PC-9 (cell line): ENCODE data around the gene MYO10. TPM values are rescaled to one million over a fixed set of nuclear protein-coding genes. Genes with fewer than 3 reads are reported as not detected.

Experiments used
- BruUV-seq: library from RNA; stranded (reverse); fragments of 400-500 nt; replicated peaks from 2 replicates; lab custom pipeline; 2021; lab: Mats Ljungman, UMichigan
- CTCF ChIA-PET: fragments of 300-600 bp; sonication (Branson Sonifier 250); formaldehyde crosslinking; loops from one replicate; lab custom pipeline; 2022; ENCODE audit warnings: antibody characterized with exemption; lab: Charles Lee
- POLR2A ChIA-PET: fragments of 300-600 bp; sonication (Branson Sonifier 250); formaldehyde crosslinking; loops from one replicate; lab custom pipeline; 2022; ENCODE audit warnings: antibody characterized with exemption; ENCODE audit not compliant: unreplicated experiment; lab: Charles Lee
- DNase-seq, 2 experiments: peaks; one replicate each; pipeline versions ENCODE4 v3.0.0 to v3.0.0-alpha.2; 2015 to 2022; ENCODE audit warnings: mixed read lengths in 1 of 2
- H2AFZ ChIP-seq: fragments of 200-600 bp; sonication (generic); 2 replicates; pipeline ENCODE4 v1.8.1; 2017; ENCODE audit warnings: antibody characterized with exemption
- H3F3A ChIP-seq: fragments of 200-600 bp; sonication (generic); 2 replicates; pipeline ENCODE4 v1.8.1; 2017; ENCODE audit warnings: antibody characterized with exemption, mild to moderate bottlenecking, low read depth; ENCODE audit not compliant: insufficient read depth
- H3K27ac ChIP-seq: fragments of 200-600 bp; sonication (generic); 2 replicates; pipeline ENCODE4 v1.6.1; 2016; ENCODE audit warnings: mixed run types
- H3K27me3 ChIP-seq: fragments of 200-600 bp; sonication (generic); 2 replicates; pipeline ENCODE4 v1.6.1; 2016; ENCODE audit warnings: low read depth, mixed run types; ENCODE audit not compliant: insufficient read depth
- H3K36me3 ChIP-seq: fragments of 200-600 bp; sonication (generic); 2 replicates; pipeline ENCODE4 v1.6.1; 2016; ENCODE audit warnings: low read depth, mixed run types
- H3K4me1 ChIP-seq: fragments of 200-600 bp; sonication (generic); replicated peaks from 2 replicates; pipeline ENCODE4 v1.6.1; 2016; ENCODE audit warnings: mixed run types; ENCODE audit not compliant: insufficient read depth
- H3K4me2 ChIP-seq: fragments of 200-600 bp; sonication (generic); 2 replicates; pipeline ENCODE4 v1.6.1; 2017; ENCODE audit warnings: mixed run types
- H3K4me3 ChIP-seq: fragments of 200-600 bp; sonication (generic); 2 replicates; pipeline ENCODE4 v1.6.1; 2016; ENCODE audit warnings: mixed run types
- H3K79me2 ChIP-seq: fragments of 200-600 bp; sonication (generic); 2 replicates; pipeline ENCODE4 v1.6.1; 2017; ENCODE audit warnings: low read depth, mixed run types
- H3K9me2 ChIP-seq: fragments of 200-600 bp; sonication (generic); 2 replicates; pipeline ENCODE4 v1.8.1; 2017; ENCODE audit warnings: mild to moderate bottlenecking; ENCODE audit not compliant: insufficient read depth
- H3K9me3 ChIP-seq: fragments of 200-600 bp; sonication (generic); 2 replicates; pipeline ENCODE4 v1.8.1; 2016; ENCODE audit warnings: low read depth; ENCODE audit not compliant: insufficient read depth
- H4K20me1 ChIP-seq: fragments of 200-600 bp; sonication (generic); 2 replicates; pipeline ENCODE4 v1.8.1; 2017; ENCODE audit not compliant: insufficient read depth
- EZH2 ChIP-seq: fragments of 200-600 bp; sonication (generic); IDR thresholded peaks from 2 replicates; pipeline ENCODE4 v1.8.0; 2017; ENCODE audit warnings: antibody characterized with exemption, low read depth
- intact Hi-C: fragments of 100-400 bp; cut with micrococcal nuclease; formaldehyde crosslinking; loops from one replicate; pipeline ENCODE4 v1.10.0; 2022; ENCODE audit not compliant: unreplicated experiment
- total RNA-seq: library from RNA; stranded (reverse); gene quantifications from 2 replicates; pipeline ENCODE4 v1.2.3, GENCODE V29; 2021
- TF ChIP-seq, protein P1 (sequence below): fragments of 200-600 bp; sonication (generic); conservative IDR thresholded peaks from 2 replicates; pipeline ENCODE4 v1.6.1; 2017; ENCODE audit warnings: mixed run types, antibody characterized with exemption, mild to moderate bottlenecking, moderate library complexity

MYO10 gene
- total RNA-seq, 1 experiment from 2014 or later: 92.8 TPM

GRCh38 chr5:16709691-16710433 lies 226.2 kb downstream of the MYO10 start:
- Histone ChIP-seq H3F3A (no peaks in the 10 kb centered on the region), H3K4me1 (no peaks in the 10 kb centered on the region), H2AFZ (no peak overlapping the region), H3K36me3 (0 out of 2 replicates have a peak, but pooled peaks cover 7% of the 10 kb centered on the region), H3K79me2 (no peaks in the 10 kb centered on the region), H4K20me1 (no peaks in the 10 kb centered on the region), H3K4me2 (no peak overlapping the region), H3K27me3 (no peaks in the 10 kb centered on the region), H3K9me3 (no peaks in the 10 kb centered on the region), H3K9me2 (no peaks in the 10 kb centered on the region), H3K27ac (no peak overlapping the region), H3K4me3 (no peak overlapping the region)
- TF ChIP-seq, protein P1, sequence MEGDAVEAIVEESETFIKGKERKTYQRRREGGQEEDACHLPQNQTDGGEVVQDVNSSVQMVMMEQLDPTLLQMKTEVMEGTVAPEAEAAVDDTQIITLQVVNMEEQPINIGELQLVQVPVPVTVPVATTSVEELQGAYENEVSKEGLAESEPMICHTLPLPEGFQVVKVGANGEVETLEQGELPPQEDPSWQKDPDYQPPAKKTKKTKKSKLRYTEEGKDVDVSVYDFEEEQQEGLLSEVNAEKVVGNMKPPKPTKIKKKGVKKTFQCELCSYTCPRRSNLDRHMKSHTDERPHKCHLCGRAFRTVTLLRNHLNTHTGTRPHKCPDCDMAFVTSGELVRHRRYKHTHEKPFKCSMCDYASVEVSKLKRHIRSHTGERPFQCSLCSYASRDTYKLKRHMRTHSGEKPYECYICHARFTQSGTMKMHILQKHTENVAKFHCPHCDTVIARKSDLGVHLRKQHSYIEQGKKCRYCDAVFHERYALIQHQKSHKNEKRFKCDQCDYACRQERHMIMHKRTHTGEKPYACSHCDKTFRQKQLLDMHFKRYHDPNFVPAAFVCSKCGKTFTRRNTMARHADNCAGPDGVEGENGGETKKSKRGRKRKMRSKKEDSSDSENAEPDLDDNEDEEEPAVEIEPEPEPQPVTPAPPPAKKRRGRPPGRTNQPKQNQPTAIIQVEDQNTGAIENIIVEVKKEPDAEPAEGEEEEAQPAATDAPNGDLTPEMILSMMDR: no peak
- TF ChIP-seq EZH2: no peak
- intact Hi-C loops: no loop called here
- DNase-seq: no peak
- POLR2A ChIA-PET: no interaction called here
- CTCF ChIA-PET: no interaction called here
- BruUV-seq: no TSS peak

DNA sequence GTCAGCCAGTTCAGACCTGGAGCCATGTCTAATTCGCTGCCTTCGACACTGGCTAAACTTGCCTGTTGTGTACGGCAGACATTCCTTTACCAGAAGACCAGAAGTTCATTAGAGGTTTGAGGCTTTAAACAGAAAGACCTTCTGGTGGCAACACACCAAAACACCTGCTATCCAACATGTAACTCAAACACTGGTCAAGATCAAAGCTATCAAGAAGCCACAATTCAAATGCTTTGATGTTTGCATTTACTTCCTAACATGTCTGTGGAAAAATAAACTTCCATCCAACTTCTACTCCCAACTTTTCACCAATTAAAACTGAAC lies 228.3 kb downstream of the MYO10 start:
- Histone ChIP-seq H3K36me3 (0 out of 2 replicates have a peak, but pooled peaks cover 12% of the 10 kb centered on the region), H3K4me2 (no peak overlapping the region), H3K27ac (no peak overlapping the region), H3K9me3 (no peaks in the 10 kb centered on the region), H3K79me2 (no peaks in the 10 kb centered on the region), H2AFZ (no peak overlapping the region), H4K20me1 (no peaks in the 10 kb centered on the region), H3K27me3 (no peaks in the 10 kb centered on the region), H3K4me3 (no peak overlapping the region), H3F3A (no peaks in the 10 kb centered on the region), H3K9me2 (no peaks in the 10 kb centered on the region), H3K4me1 (no peaks in the 10 kb centered on the region)
- DNase-seq: no peak
- ChIA-PET CTCF (no interaction called here), POLR2A (interaction anchor here (0.6 kb wide), 1 partner anchor 311 kb away, joined by 5 read pairs; no protein-coding TSS in a partner anchor)
- intact Hi-C loops: no loop called here
- TF ChIP-seq, protein P1: no peak
- no peak for TF ChIP-seq EZH2
- BruUV-seq: no TSS peak

GRCh38 chr5:16707168-16707868 lies 228.8 kb downstream of the MYO10 start:
- Histone ChIP-seq H3K4me2 (no peak overlapping the region), H3F3A (no peaks in the 10 kb centered on the region), H3K4me3 (no peak overlapping the region), H4K20me1 (no peaks in the 10 kb centered on the region), H3K79me2 (no peaks in the 10 kb centered on the region), H3K36me3 (0 out of 2 replicates have a peak, but pooled peaks cover 12% of the 10 kb centered on the region), H3K9me2 (no peaks in the 10 kb centered on the region), H3K27ac (no peak overlapping the region), H2AFZ (no peak overlapping the region), H3K4me1 (no peaks in the 10 kb centered on the region), H3K27me3 (no peaks in the 10 kb centered on the region), H3K9me3 (no peaks in the 10 kb centered on the region)
- CTCF ChIA-PET: no interaction called here
- DNase-seq: no peak
- no TSS peak for BruUV-seq
- intact Hi-C loops: no loop called here
- POLR2A ChIA-PET: interaction anchor here (0.6 kb wide), 1 partner anchor 310 kb away, joined by 5 read pairs; no protein-coding TSS in a partner anchor
- TF ChIP-seq, protein P1: no peak
- no peak for TF ChIP-seq EZH2
